Progenitor cell of endocrine pancreas (in vitro differentiated cells): ENCODE results near the gene ACTL10. TPM values are rescaled to one million over a fixed set of nuclear protein-coding genes. Genes with fewer than 3 reads are reported as not detected.
"Not testable (repeated sequence)": the region's sequence is repeated elsewhere in the genome, so short reads cannot be mapped to it uniquely, and the experiment has no call there.

ENCODE experiments used
- DNase-seq: peaks from one replicate; pipeline ENCODE4 v3.0.0; 2021; ENCODE audit warnings: low spot score; ENCODE audit not compliant: unreplicated experiment
- H3K27ac Mint-ChIP-seq: 2 replicates; pipeline ENCODE4 v1.8.0; 2021; ENCODE audit warnings: mild to moderate bottlenecking, moderate library complexity, mixed read lengths
- H3K27me3 Mint-ChIP-seq: 2 replicates; pipeline ENCODE4 v1.8.0; 2021; ENCODE audit warnings: mixed read lengths
- H3K36me3 Mint-ChIP-seq: 2 replicates; pipeline ENCODE4 v1.8.0; 2022; ENCODE audit warnings: mixed read lengths; ENCODE audit not compliant: insufficient read depth
- H3K4me1 Mint-ChIP-seq: 2 replicates; pipeline ENCODE4 v1.8.0; 2021; ENCODE audit warnings: low read depth, mixed read lengths
- H3K4me3 Mint-ChIP-seq: 2 replicates; pipeline ENCODE4 v1.8.0; 2021; ENCODE audit warnings: low read depth, mild to moderate bottlenecking, moderate library complexity, mixed read lengths
- H3K9me3 Mint-ChIP-seq: 2 replicates; pipeline ENCODE4 v1.8.0; 2021; ENCODE audit warnings: low read depth, mixed read lengths
- CTCF ChIP-seq: fragments of 200-600 bp; sonication (generic); IDR thresholded peaks from one replicate; pipeline ENCODE4 v1.5.0; 2021; ENCODE audit warnings: antibody characterized with exemption, mild to moderate bottlenecking; ENCODE audit not compliant: unreplicated experiment
- total RNA-seq: library from RNA; stranded (reverse); gene quantifications from 2 replicates; pipeline ENCODE4 v1.2.1, GENCODE V29; 2021

Gene ACTL10
- total RNA-seq, 1 donor from 2014 or later, result 0.36 TPM

GRCh38 chr20:33626190-33626589 lies 40.6 kb upstream of the ACTL10 start:
- no peak for DNase-seq
- no peak for TF ChIP-seq CTCF
- Mint-ChIP-seq H3K27ac (no peak overlapping the region), H3K36me3 (peaks cover 52% of the 10 kb centered on the region), H3K27me3 (no peaks in the 10 kb centered on the region), H3K4me3 (no peak overlapping the region), H3K4me1 (no peaks in the 10 kb centered on the region), H3K9me3 (no peaks in the 10 kb centered on the region)

DNA sequence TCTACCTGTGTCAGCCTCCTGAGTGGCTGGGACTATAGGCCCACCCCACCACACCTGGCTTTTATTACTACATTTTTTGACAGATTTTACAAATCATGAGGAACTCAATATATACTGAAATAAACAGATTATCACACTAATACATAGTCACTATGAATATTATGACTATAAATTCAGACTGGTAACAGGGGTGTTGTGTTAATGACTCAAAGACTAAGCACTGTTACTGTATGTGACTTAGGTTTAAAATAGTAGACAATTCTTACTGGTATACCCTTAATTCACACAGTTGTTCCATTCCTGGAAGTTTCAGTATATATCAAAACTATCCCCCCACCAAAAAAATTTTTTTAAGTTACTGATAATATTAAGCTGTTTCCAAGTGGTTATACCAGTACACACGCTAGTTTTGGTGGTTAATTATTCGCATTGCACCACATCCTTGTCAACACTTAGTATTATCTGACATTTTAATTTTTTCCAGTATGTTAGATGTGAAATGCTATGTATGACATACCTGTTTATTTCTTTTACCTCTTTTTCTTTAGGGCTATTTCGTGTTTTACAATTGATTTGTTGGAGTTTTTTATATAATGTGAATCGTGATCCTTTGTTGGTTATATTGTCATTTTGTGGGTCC lies 39.0 kb upstream of the ACTL10 start:
- Mint-ChIP-seq H3K36me3 (peaks cover 56% of the 10 kb centered on the region), H3K9me3 (no peaks in the 10 kb centered on the region), H3K4me3 (no peak overlapping the region), H3K27ac (no peak overlapping the region), H3K27me3 (no peaks in the 10 kb centered on the region), H3K4me1 (no peaks in the 10 kb centered on the region)
- no peak for TF ChIP-seq CTCF
- no peak for DNase-seq

DNA sequence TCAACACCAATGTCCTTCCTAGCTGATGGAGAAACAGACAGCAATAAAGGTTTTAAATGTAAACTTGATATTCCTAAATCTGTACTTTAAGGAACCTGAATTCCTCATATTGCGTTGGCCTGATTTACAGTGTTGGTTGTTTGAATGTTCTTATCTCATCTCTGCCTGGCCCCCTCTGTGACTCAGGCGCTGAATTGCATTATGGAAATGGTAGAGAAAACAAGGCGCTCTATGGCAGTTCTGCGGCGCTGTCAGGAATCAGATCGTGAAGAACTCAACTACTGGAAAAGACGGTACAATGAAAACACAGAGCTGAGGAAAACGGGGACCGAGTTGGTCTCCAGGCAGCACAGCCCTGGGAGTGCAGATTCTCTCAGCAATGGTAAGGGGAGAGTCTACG lies 37.2 kb upstream of the ACTL10 start:
- H3K27ac Mint-ChIP-seq, result no peak overlapping the region

DNA sequence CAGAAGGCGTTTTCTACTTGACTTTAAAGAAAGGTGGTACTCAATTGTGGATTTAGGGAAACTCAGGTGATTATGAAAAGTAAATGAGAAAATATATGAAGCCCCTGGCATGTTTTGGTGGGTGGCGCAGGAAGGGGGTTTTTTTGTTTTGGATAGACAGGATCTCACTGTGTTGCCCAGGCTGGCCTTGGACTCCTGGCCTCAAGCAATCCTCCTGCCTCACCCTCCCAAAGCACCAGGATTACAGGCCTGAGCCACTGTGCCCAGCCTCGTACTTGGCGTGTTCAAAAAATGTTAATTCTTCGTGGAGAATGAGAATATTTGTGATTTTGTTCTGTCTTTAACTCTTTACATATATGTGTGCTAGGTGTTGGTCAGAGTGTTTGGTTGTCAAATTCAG lies 36.8 kb upstream of the ACTL10 start:
- H3K27ac Mint-ChIP-seq, result no peak overlapping the region
- H3K4me1 Mint-ChIP-seq, result no peaks in the 10 kb centered on the region
- no peaks in the 10 kb centered on the region for H3K9me3 Mint-ChIP-seq
- H3K36me3 Mint-ChIP-seq, result peaks cover 45% of the 10 kb centered on the region
- TF ChIP-seq CTCF, result no peak
- DNase-seq, result no peak
- H3K27me3 Mint-ChIP-seq, result no peaks in the 10 kb centered on the region
- no peak overlapping the region for H3K4me3 Mint-ChIP-seq

More for the DNA sequence above, 37.2 kb upstream of the ACTL10 start:
- Mint-ChIP-seq H3K27me3 (no peaks in the 10 kb centered on the region), H3K36me3 (peaks cover 46% of the 10 kb centered on the region), H3K4me3 (no peak overlapping the region), H3K4me1 (no peaks in the 10 kb centered on the region), H3K9me3 (no peaks in the 10 kb centered on the region)
- no peak for TF ChIP-seq CTCF
- DNase-seq, result no peak

- no peak overlapping the region for H3K4me3 Mint-ChIP-seq
- no peak overlapping the region for H3K27ac Mint-ChIP-seq
- TF ChIP-seq CTCF, result no peak
- no peaks in the 10 kb centered on the region for H3K4me1 Mint-ChIP-seq
- no peak for DNase-seq
- no peaks in the 10 kb centered on the region for H3K9me3 Mint-ChIP-seq
- H3K36me3 Mint-ChIP-seq, result peaks cover 40% of the 10 kb centered on the region
- no peaks in the 10 kb centered on the region for H3K27me3 Mint-ChIP-seq
Measured at GRCh38 chr20:33630507-33630906, 36.2 kb upstream of the ACTL10 start.

GRCh38 chr20:33631910-33632309 lies 34.8 kb upstream of the ACTL10 start:
- H3K4me1 Mint-ChIP-seq, result not testable (repeated sequence)

More at GRCh38 chr20:33631910-33632309, 34.8 kb upstream of the ACTL10 start:
- DNase-seq, H3K4me3 Mint-ChIP-seq, H3K27ac Mint-ChIP-seq, H3K27me3 Mint-ChIP-seq, H3K9me3 Mint-ChIP-seq: not testable (repeated sequence)
- H3K36me3 Mint-ChIP-seq, result peaks cover 34% of the 10 kb centered on the region
